GM12872 (cell line): ENCODE results near the gene SPAG16.

Source experiments
- TF ChIP-seq, protein P1 (sequence below): IDR thresholded peaks from 3 replicates; pipeline ENCODE4 v1.5.1; 2011; ENCODE audit warnings: low read depth, mild to moderate bottlenecking, low read length, moderate library complexity; ENCODE audit not compliant: insufficient read depth

SPAG16 gene

DNA sequence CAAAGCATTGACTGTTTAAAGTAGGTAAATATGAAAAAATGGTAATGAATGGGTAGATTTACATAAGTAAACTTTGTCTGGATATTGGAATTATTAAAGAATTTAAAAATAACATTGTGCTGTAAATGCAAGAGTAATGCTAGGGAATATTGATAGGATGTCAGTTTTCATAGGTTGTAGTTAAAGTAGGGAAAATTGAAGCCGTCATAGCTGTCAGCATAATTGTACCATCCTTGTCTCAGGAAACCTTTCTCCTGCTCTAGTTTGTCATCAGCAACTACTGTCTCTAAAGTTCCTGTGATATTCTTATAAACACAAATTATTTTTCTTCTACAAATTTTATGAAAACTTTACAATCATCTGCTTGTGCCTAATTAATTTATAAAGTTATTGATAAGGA, 10.1 kb upstream of the SPAG16 start:
- TF ChIP-seq, protein P1, sequence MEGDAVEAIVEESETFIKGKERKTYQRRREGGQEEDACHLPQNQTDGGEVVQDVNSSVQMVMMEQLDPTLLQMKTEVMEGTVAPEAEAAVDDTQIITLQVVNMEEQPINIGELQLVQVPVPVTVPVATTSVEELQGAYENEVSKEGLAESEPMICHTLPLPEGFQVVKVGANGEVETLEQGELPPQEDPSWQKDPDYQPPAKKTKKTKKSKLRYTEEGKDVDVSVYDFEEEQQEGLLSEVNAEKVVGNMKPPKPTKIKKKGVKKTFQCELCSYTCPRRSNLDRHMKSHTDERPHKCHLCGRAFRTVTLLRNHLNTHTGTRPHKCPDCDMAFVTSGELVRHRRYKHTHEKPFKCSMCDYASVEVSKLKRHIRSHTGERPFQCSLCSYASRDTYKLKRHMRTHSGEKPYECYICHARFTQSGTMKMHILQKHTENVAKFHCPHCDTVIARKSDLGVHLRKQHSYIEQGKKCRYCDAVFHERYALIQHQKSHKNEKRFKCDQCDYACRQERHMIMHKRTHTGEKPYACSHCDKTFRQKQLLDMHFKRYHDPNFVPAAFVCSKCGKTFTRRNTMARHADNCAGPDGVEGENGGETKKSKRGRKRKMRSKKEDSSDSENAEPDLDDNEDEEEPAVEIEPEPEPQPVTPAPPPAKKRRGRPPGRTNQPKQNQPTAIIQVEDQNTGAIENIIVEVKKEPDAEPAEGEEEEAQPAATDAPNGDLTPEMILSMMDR: no peak

DNA sequence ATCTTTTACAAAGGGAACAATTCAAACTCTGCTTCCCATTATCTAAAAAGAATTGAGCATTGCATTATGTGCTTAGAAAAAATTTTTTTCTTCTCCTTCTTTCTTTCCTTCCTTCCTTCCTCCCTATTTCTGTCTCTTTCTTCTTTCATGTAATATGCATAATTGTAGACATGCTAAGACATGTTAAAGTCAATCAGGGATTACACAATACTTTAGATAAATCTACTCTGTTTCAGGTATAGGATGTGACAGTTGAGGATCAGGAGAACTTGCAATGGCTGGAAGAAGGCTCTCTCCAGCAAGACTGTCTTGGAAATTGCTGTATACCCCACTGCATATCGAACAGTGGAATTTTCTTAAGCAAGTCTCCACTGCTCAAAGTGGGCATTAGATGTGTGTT, 9.0 kb upstream of the SPAG16 start:
- TF ChIP-seq, protein P1: no peak

DNA sequence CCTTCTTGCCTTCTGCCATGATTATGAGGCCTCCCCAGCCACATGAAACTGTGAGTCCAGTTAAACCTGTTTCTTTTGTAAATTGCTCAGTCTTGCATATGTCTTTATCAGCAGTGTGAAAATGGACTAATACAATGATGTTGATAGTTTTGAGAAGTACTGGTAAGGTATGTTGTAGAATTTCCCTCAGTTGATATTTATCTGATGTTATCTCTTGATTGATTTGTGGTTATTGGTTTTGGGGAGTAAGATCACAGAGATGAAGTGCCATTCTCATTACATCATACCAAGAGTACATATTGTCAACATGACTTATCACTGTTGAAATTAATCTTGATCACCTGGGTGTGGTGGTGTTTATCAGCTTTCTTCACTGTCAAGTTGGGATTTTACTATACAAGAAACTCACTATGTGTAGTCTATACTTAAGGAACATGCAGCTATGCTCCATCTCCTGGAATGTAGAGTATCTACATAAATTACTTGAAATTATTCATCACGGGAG, 5.1 kb upstream of the SPAG16 start:
- TF ChIP-seq, protein P1: no peak

DNA sequence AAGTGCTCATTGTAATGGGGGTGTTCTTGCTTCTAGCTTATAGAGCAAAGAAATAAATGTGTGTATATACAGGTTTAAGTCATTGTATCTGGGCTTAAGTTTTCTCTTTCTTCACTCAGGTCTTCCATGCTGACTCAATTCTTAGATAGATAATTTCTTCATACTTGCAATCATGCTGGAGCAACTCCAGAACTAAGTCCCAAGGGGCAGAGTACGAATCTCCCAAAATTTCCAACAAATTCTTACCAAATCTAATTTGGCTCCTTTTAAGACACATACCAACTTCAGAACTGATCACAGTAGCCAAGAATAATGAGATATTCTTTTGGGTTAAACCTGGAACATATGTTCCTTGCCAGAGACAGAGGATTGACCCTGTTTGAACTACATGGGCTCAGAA, 4.3 kb upstream of the SPAG16 start:
- TF ChIP-seq, protein P1: no peak

DNA sequence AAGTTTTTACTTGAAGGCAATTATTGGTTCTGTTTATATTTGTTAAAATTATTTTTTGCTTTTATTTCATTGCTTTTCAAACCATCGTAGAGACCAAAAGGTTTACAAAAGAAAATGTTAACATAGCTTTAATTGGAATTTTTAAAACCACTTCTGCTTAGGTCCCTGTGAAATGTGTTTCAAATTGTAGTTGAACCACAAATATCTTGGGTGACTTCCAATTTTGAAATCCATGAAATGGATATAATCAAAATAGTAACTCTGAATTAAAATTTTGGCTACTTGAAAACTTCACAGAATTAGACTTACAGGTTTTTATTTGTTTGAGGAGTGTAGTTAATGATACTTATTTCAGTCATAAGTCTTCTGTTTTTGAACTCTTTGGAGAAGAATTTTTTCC, 3.1 kb upstream of the SPAG16 start:
- TF ChIP-seq, protein P1: no peak

DNA sequence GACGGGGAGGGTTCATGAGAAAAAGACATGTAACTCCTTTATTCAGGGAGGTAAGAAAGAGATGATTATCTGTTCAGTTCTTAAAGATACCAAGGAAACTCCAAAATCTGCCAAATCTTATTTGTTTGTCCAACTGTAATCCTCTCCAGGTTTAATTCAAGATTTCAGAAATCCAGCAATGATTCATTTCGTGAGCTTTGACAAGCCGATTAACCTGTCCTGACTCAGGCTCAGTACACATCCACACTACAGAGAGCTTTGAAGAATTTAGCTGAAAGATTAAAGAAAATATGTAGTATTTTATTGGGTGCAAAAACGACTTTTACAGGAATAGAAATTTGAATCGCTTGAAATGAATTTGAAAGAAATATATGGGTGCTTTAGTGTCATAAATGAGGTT, 1.1 kb downstream of the SPAG16 start:
- TF ChIP-seq, protein P1: no peak

DNA sequence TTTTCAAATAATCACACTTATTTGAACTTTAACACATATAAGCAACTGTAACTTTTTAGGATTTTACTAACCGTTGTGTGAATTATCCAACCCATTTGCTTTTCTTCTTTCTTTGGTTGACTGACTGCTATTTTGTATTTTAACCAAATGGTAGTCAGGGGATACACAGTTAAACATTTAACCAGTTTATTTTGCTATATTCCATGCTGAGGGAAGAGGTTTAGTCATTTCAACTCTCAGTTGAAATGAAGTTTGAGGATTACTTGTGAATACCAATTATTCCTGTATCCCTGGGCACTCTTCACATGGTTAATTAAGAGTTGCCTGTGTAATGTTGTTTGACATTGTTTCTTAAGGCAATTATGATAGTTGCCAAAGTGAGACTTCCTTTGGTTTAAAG, 1.9 kb downstream of the SPAG16 start:
- TF ChIP-seq, protein P1: no peak
